GM18502 (cell line): ENCODE data around the gene GFRA1.

Experiments used
- ATAC-seq: cut with Tn5 transposase; IDR thresholded peaks from one replicate; pipeline ENCODE4 v1.9.1; 2021; ENCODE audit warnings: mild to moderate bottlenecking; ENCODE audit not compliant: unreplicated experiment, poor library complexity

Gene GFRA1

GRCh38 chr10:116011929-116012328 lies 261.1 kb downstream of the GFRA1 start:
- ATAC-seq, result no peak

DNA sequence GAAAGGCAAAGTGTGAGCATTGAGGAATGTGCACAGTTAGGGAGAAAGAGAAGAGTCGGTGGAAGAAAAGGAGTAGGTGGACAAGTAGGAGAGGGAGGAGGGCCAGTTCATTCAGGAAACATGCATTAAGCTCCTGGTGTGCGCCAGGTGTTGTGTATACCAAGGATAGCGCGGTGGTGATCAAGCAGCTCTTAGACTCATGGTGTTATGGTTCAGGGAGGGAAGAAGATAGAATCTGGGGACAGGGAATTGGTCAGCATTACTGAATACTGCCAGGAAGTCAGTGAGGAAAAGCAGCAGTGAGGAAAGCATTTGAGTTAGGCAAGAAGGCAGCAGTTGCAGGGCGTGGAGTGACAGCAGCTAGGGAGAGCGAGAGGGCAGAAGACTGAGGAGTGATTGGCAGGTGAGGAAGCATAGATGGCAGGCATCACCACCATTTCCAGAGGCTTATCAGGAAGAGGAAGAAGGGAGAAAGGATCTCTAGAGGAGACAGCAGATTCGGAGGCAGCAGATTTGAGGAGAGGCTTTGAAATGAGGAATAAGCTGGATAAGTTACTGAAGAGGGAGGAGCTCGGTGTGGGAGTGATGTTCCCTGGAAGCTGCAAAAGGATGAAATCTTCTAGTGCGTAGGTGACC lies 265.6 kb downstream of the GFRA1 start:
- no peak for ATAC-seq
